Peyer's patch (tissue), 4 donors: ENCODE measurements around the gene RASGRP2. TPM values are rescaled to one million over a fixed set of nuclear protein-coding genes. Genes with fewer than 3 reads are reported as not detected.

Experiments used
- DNase-seq, 3 donors: peaks; one replicate each; pipeline ENCODE4 v3.0.0-alpha.2; 2017 to 2019
- H3K27ac ChIP-seq, 4 donors: fragments of 200-600 bp; sonication (generic); one replicate each; pipeline ENCODE4 v1.5.1; 2016 to 2019
- H3K27me3 ChIP-seq, 2 donors: fragments of 200-600 bp; sonication (generic); one replicate each; pipeline ENCODE4 v1.5.1; 2019
- H3K36me3 ChIP-seq, 3 donors: fragments of 200-600 bp; sonication (generic); one replicate each; pipeline ENCODE4 v1.5.1; 2016 to 2019
- H3K4me1 ChIP-seq, 4 donors: fragments of 200-600 bp; sonication (generic); one replicate each; pipeline ENCODE4 v1.5.1; 2016 to 2019
- H3K4me3 ChIP-seq, 4 donors: fragments of 200-600 bp; sonication (generic); 1 replicate in 3 of 4; 2 replicates in 1 of 4; pipeline ENCODE4 v1.5.1; 2016 to 2019; ENCODE audit warnings: mild to moderate bottlenecking in 1 of 4
- H3K9me3 ChIP-seq, 4 donors: fragments of 200-600 bp; sonication (generic); one replicate each; pipeline ENCODE4 v1.5.1; 2016 to 2019; ENCODE audit warnings: mild to moderate bottlenecking in 1 of 4
- CTCF ChIP-seq, 6 experiments: fragments of 450-650 bp in 4 of 6; fragments of 200-600 bp in 2 of 6; sonication (generic) in 1 of 6; IDR thresholded peaks; one replicate each; pipeline ENCODE4 v1.5.1; 2017 to 2019; ENCODE audit warnings: antibody characterized with exemption in 6 of 6, mild to moderate bottlenecking in 3 of 6, moderate library complexity in 1 of 6
- POLR2A ChIP-seq, 2 donors: fragments of 450-650 bp; IDR thresholded peaks; one replicate each; pipeline ENCODE4 v1.5.1; 2017; ENCODE audit warnings: antibody characterized with exemption in 2 of 2, mild to moderate bottlenecking in 2 of 2, moderate library complexity in 2 of 2
- total RNA-seq, 4 donors: library from RNA; depleted of rRNA; stranded (reverse); fragments of >200 nt; gene quantifications; one replicate each; pipeline ENCODE4 v1.1.0, GENCODE V29; 2016

The RASGRP2 gene
- total RNA-seq, 4 donors from 2014 or later: 11.5 to 210 (median 16.0) TPM

GRCh38 chr11:64769283-64769682 lies 25.3 kb upstream of the RASGRP2 start:
- Histone ChIP-seq H3K4me3 (no peak overlapping the region), H3K27ac (no peak overlapping the region), H3K4me1 (peaks cover 0 to 45% (median 32%) of the 10 kb centered on the region in 4 donors), H3K9me3 (no peaks in the 10 kb centered on the region), H3K27me3 (no peaks in the 10 kb centered on the region), H3K36me3 (peaks cover 8 to 100% (median 13%) of the 10 kb centered on the region in 3 donors)
- DNase-seq: no peak
- no peak for TF ChIP-seq CTCF (IDR thresholded peaks at IDR 0.05)
- TF ChIP-seq POLR2A (IDR thresholded peaks at IDR 0.05): no peak

- no peak for TF ChIP-seq CTCF (IDR thresholded peaks at IDR 0.05)
- TF ChIP-seq POLR2A (IDR thresholded peaks at IDR 0.05): no peak
- H3K9me3 ChIP-seq: no peaks in the 10 kb centered on the region
- no peaks in the 10 kb centered on the region for H3K27me3 ChIP-seq
- H3K27ac ChIP-seq: peak overlapping the region in 2 of 4 donors; percentile 38 to 60
- no peak overlapping the region for H3K4me3 ChIP-seq
- H3K36me3 ChIP-seq: peaks cover 8 to 100% (median 13%) of the 10 kb centered on the region in 3 donors
- no peak for DNase-seq
- peaks cover 0 to 53% (median 35%) of the 10 kb centered on the region in 4 donors for H3K4me1 ChIP-seq
Observed at GRCh38 chr11:64768300-64768694, 24.4 kb upstream of the RASGRP2 start.

DNA sequence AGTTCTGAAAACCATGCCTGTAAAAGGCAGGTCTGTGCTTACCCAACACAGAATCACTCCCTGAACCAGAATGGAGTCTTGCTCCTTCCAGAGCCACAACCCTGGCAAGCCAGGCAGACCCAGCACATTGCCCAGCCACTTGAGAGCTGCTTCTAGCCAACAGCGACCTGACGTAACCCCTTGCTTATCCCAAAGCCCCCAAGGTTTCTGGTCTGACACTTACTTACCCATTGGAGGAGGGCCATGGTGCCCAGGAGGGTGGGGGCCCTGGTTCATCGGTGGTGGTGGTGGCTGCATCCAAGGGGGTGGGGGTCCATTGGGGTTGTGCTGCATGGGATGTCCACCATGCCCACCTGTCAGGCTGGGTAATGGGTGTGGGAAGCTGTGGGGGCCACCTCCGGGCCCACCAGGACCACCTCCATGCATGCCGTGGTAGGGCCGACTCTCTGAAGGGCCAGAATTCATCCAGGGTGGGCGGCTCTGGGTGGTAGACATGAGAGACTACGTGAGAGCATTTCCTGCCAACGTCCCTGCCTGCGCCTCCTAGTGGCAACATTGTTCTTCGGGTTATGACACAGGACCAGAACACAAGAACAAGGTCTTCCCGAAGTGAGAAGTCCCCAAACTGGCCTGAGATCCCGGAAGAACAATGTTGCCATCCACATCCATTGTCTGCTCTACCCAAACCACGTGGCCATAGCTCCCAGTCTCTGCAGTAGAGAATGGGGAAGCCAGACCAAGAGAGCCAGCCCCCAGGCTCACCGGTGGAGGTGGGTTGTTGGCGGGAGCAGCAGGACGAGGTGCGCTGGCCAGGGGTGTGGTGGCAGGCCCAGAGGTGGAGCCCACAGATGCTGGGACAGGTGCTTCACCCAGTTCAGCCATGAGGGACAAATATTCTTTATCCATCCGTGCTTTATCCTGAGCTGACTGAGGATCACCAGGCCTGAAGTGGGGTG lies 23.7 kb upstream of the RASGRP2 start:
- no peaks in the 10 kb centered on the region for H3K27me3 ChIP-seq
- peak; percentile 73 to 91 (median 89) for DNase-seq
- no peak for TF ChIP-seq POLR2A (IDR thresholded peaks at IDR 0.05)
- TF ChIP-seq CTCF (IDR thresholded peaks at IDR 0.05): peak; percentile 65 to 90 (median 68)
- H3K4me1 ChIP-seq: peaks cover 0 to 53% (median 35%) of the 10 kb centered on the region in 4 donors
- no peak overlapping the region for H3K4me3 ChIP-seq
- no peaks in the 10 kb centered on the region for H3K9me3 ChIP-seq
- peak overlapping the region; percentile 15 to 77 (median 49) for H3K27ac ChIP-seq
- peaks cover 8 to 100% (median 13%) of the 10 kb centered on the region in 3 donors for H3K36me3 ChIP-seq

GRCh38 chr11:64766881-64767280 lies 22.9 kb upstream of the RASGRP2 start:
- H3K9me3 ChIP-seq: no peaks in the 10 kb centered on the region
- DNase-seq: peak in 2 of 3 donors; percentile 38 to 44
- H3K27ac ChIP-seq: peak overlapping the region in 2 of 4 donors; percentile 38 to 77
- H3K4me3 ChIP-seq: no peak overlapping the region
- peaks cover 0 to 59% (median 37%) of the 10 kb centered on the region in 4 donors for H3K4me1 ChIP-seq
- peaks cover 8 to 94% (median 13%) of the 10 kb centered on the region in 3 donors for H3K36me3 ChIP-seq
- TF ChIP-seq CTCF (IDR thresholded peaks at IDR 0.05) (no peak), POLR2A (IDR thresholded peaks at IDR 0.05) (no peak)
- H3K27me3 ChIP-seq: no peaks in the 10 kb centered on the region

DNA sequence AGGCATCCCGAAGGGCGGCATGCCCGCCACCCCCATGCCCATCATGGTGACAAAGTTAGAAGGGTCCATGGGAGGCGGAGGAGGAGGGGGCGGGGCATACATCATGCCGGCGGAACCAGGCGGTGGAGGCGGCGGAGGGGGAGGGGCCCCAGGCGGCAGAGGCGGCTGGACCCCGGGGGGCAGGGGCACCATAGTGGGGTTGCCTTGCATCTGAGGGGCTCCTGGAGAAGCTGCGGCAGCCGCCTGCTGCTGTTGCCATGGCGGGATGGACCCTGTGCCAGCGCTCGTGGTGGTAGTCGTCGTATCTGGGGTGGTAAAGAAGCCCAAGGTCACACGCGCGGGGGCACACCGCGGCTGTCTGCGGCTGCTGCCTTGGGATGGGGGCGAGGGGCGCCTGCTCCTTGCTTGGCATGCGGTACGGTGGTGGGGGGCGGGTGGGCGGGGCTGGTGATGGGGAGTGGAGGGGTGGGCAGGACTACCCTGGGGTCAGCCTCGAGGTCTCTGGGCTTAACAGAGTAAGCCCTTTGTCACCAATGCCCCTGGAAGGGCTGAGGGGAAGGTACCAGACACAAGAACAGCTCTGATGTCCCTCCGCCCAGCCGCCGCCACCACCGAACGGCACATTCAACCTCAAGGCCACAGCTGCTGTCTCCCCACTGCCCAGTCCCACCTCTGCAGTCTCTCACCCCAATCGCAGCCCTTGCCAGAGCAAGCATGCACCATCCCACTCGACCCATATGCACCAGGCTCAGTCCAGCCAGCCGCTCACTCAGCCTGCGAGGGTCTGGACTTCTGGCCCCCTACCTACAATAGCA lies 22.1 kb upstream of the RASGRP2 start:
- Histone ChIP-seq H3K27ac (peak overlapping the region in 1 of 4 donors; percentile 25), H3K9me3 (no peaks in the 10 kb centered on the region), H3K27me3 (no peaks in the 10 kb centered on the region), H3K4me3 (no peak overlapping the region), H3K36me3 (peaks cover 8 to 86% (median 13%) of the 10 kb centered on the region in 3 donors), H3K4me1 (peaks cover 0 to 57% (median 40%) of the 10 kb centered on the region in 4 donors)
- DNase-seq: peak in 2 of 3 donors; percentile 17 to 53
- TF ChIP-seq POLR2A (IDR thresholded peaks at IDR 0.05) (no peak), CTCF (IDR thresholded peaks at IDR 0.05) (no peak)
